ENCODE measurements around the gene CDKAL1.
"Not testable (repeated sequence)": the region's sequence is repeated elsewhere in the genome, so short reads cannot be mapped to it uniquely, and the experiment has no call there.

Gene CDKAL1

DNA sequence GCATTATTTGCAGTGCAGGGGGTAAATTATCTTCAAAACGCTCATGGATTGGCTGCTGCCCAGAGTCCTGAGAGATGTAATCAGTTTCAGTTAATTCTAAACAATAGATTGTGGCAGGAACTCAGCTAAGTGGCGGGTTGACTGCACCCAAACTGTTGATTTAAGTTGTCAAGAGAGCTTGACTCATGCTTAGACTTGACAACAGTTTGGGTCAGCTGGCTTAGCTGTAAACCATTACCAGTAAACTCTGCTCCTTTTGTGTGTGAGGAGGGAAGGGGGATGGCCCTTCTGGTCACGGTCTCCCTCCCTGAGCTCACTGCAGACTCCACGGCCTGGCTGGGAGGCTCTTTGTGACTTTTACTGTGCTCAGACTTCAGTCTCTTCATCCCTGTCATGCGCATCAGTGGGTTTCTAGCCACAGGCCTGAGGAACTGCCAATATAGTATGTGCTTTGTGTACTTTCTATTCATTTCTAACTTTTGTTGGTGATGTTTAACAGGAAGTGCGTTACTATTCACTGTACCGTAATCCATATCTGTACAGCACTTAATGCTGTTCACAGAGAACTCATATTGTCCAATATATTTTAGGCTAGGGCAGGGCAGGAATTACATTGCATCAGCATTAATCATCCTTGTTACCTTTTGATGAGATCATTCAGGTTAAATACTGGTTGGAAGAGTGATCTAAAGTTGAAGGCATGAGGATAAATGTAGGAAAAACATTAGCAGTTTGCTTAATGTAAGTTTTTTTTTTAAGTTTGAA lies 488.3 kb downstream of the CDKAL1 start:
- DNase-seq (ENCODE audit: low read depth in 2 of 2), result no peak

DNA sequence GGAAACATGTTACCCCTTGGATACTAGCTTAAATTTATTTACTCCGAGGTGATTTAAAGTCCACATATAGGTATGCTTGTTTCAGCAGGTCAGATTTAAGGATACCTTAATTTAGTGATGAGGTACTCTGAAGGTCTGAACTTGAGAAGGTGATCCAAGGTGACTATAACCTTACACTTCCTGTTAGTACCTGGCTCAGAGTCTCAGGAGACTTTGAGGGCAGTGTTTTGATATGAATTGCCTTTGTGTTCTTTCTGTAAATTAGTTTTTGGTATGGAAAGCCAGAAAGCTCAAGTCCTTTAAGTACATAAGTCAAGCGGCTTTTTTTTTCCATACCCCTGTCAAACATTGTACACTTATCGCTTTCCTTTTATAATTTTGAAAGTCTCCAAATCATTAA lies 489.0 kb downstream of the CDKAL1 start:
- no peak for DNase-seq (ENCODE audit: low read depth in 2 of 2)

DNA sequence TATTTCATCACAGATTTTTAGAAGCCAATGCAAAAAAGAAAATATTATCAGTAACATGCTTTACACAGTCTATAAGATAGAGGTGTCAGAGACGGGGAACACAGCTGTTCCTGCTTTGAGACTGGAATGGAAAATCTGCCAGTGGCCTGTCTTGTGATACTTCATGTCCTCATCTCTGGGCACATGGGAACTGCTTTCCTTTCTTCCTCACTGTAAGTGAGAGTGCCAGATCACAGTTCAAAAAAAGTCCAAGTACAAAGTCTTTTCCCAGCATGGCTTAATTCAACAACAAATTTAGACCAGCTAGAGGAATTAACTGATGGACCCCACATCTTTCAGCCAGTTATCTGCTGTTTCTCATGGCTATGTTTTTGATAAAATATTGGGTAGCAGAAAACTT lies 490.4 kb downstream of the CDKAL1 start:
- DNase-seq (ENCODE audit: low read depth in 2 of 2), result no peak

DNA sequence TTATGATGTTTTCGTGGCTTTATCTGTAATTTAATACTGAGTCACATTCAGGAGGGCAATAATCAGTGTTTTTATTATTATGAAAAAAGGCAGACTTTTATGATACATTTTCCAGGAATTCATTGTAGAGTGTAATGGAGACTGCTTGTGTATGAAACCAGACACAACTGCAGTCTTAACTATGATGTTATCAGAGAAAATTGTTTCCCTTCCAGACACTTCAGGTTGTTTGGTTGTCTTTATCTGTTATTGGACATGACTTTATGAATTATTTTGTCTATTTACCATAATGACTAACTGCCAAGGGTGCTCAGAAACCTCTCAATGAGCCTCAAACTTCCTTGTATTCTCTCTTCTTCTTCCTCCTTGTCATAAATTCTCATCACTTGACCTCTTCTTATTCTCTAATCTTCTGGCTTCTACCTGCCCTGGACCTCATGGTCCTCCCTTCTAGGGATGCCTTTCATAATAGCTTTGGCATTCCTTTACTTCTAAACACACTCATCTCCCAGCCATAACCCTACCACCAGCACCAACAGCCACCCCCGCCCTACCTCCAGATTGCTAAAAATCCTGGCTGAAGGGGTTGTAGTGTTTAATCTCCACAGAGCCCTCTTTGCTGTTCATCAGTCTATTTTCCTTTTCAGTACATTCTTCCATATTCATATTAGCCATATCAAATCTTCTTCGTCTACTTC lies 492.5 kb downstream of the CDKAL1 start:
- DNase-seq (ENCODE audit: low read depth in 2 of 2), result no peak

DNA sequence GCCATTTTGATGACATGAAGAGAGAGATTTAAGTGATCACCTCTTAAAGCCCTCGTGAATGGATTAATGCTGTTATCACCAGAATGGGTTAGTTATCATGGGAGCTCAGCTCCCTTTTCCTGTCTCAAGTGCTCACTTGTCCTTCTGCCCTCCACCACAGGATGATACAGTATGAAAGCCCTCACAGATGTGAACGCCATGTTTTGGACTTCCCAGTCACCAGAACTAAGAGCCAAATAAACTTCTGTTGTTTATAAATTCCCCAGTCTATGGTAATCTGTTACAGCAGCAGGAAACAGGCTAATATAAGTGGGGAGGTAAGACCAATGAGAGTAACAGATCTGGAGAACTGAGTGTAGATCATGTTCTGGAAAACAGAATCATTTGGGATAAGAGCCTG lies 493.2 kb downstream of the CDKAL1 start:
- no peak for DNase-seq (ENCODE audit: low read depth in 2 of 2)

DNA sequence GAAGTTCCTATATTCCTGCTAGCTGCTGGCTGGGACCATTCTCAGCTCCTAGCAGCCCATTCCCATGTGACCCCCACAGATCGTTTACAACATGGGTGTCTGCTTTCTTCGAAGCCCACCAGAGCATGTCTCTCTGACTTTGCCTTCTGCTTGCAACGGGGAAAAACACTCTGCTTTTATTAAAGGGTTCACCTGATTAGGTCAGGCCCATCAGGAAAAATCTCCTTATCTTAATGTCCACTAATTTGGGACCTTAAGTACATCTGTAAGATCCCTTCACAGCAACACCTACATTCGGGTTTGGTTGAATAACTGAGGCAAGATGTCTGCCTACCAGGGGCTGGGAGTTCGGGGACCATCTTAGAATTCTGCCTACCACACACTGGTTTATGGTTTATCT lies 496.9 kb downstream of the CDKAL1 start:
- DNase-seq (ENCODE audit: low read depth in 2 of 2), result no peak

DNA sequence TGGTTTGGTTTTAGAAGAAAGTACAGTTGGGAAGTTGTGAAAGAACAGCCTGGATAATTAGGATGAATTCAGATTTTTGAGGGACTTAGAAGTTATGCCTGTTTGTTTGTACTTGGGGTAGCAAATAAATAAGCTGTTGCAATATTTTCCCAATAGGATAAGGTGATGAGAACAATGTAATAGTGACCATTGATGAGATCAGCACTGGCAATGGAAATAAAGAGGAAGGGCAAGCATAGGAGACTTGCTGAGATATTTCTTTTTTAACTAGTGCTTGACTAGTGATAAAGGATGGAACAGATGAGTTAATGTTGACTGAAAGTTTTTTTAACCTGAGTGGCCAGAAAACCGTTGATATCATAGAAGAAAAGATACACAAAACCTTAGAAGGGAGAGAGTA lies 498.8 kb downstream of the CDKAL1 start:
- DNase-seq (ENCODE audit: low read depth in 2 of 2), result no peak

DNA sequence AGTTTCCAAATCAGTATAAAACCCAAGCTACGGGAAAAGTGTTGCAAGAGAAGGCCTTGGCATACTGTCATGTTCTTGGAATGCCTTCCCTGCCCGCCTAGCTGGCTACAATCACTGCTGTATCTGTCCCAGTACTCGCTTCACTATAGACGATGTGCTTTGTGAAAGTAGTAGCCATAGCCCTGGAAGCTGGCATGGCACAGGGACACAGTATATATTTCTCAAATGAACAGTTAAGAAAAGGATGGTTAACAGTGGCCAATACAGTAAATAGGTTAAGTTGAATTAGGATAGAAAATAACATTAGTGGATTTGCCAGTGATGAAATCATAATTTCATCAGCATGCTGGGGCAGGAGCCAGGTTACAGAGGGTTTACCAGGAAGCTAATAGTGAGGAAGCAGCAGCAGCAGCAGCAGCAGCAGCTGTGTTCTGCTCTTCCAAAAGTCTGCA lies 499.3 kb downstream of the CDKAL1 start:
- DNase-seq (ENCODE audit: low read depth in 2 of 2), result no peak

DNA sequence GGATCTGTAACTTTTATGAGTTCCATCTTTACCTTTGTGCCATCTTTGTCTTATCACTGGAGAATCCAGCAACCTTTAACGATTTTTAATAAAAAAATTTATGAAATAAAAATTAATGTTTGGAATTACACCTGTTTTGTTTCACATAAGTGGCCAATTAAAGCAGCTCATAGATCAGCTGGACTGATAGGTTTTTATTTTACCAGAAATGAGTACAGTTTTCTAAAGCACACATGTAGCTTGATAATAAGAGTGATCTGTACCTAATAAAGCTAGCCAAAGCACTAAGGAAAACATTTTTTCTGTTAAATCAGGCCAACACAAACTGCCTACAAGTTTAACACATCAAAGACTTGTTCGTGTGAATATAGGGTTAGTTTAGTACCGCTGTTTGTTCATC lies 500.1 kb downstream of the CDKAL1 start:
- DNase-seq (ENCODE audit: low read depth in 2 of 2), result no peak

DNA sequence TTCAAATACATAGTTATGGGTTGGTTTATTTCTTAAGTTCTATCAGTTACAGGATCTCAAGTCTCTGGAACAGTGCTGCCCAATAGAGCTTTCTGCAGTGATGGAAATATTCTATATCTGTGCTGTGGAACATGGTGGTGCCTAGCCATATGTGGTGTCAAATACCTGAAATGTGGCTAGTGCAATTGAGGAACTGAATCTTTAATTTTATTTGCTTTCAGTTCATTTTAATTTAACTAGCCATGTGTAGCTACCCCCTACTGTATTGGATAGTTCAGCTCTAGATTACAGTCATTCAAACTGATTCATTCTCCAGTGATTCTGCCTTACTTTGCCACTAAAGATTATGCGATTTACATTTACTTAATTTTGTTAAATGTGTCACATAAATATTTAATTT lies 503.2 kb downstream of the CDKAL1 start:
- no peak for DNase-seq (ENCODE audit: low read depth in 2 of 2)

DNA sequence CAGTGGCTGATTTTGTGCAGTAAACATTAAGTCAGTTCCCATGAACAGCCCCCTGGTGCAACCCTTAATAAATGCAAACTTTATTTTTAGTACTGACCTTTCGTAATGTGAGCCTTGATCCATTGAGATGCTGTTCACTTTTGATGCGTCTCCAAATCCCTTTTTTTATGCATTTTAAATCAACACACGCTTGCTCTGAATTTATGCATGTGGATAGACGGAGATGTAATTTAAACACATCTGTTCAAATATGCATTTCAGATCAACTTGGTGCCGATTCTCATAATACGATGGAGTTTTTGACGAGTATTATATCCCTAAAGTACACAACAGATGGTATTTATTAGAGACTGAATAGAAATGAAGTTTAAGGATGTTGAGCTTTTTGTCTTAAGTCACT lies 505.7 kb downstream of the CDKAL1 start:
- no peak for DNase-seq (ENCODE audit: low read depth in 2 of 2)

DNA sequence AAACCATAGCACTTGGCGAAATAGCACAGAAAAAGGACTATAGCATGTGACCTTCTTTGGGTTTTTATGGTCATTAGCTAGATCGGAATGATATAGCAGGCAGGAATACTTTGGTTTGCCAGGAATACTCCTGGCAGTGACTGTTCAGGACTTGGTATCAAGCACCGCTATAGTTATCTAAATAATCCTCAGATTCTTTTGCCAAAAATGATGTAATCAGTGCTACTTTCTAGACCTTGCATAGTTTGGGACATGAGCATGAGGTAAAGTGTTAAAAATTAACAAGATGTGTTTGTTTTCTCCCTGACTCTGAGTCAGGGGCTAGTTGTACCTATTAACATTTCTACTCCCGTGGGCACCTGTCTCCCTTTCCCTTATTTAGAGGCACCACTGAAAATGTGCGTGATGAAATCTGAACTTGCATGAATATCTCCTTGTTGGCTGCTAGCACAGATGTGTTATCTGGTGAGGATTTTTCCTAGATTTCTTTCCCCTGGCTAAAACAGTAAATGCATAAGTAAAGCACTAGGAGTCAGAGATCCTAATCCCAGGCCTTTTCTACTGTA lies 511.0 kb downstream of the CDKAL1 start:
- no peak for DNase-seq (ENCODE audit: low read depth in 2 of 2)

DNA sequence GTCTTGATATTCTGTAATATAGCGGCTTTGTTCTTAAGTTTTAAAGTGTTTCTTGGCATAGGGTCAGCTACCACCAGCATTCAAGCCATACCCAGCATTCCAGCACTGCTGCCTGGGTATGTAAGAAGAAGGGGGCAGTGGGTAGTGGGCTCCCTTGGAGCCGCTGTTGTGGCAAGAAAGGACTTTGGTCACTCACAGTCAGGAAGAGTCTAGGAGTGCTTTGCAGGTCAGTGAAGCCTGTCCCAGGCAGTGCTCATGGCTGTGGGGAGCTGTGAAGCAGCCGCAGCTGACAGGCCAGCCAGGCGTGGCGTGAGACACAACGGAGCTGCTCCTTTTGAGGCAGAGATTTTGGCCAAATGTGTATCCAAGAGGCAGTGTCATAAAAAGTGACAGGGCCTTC lies 512.0 kb downstream of the CDKAL1 start:
- DNase-seq (ENCODE audit: low read depth in 2 of 2), result no peak

DNA sequence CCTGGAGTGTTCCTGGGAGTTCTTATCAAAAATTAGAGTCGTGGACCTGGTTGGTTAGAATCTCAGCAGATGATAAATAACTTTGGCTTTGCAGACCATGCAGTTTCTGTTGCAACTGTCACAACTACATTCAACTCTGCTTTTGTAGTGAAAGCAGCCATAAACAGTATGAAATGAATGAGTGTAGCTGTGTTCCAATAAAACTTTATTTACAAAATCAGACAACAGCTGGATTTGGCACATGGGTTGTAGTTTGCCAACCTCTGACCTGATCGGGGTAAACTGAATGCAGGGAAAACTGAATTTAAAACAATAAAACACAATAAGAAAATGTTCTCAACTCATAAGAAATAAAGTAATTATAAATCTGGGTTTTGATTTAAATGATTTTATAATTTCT lies 513.8 kb downstream of the CDKAL1 start:
- no peak for DNase-seq (ENCODE audit: low read depth in 2 of 2)

DNA sequence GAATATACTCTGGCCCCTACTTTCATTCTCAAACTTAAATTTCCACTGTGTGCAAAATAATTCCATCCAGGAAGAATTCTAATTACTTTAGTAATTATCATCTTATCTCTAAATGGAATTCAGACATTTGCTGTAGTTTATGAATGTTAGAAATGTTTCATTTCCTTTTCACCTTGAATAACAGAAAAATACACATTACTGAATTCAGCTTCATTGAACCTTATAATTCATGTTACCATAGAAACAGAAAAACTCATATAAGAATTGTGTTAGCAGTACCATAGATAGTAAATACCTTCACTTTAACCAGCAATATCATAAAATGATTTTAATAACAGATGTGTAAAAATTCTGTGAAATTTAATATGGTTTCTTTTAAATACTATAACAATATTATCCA lies 514.9 kb downstream of the CDKAL1 start:
- DNase-seq (ENCODE audit: low read depth in 2 of 2), result no peak

DNA sequence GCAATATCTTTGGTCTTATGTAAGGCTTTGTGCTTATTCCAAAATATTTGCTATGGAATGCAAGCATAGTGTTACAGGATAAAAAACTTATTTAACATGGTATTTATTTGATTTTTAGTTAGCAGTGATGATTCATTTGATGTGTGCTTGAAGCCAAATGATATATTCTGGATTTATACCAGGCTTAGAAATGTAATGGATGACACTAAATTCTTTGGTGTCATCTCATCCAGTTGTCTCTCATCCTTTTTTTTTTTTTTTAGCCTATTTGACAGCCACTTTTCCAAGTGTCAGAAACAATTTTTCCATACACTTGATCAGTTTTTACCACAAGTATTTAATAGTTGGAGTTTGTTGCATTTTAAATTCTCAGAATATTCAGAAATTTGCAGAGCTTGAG lies 515.3 kb downstream of the CDKAL1 start:
- no peak for DNase-seq (ENCODE audit: low read depth in 2 of 2)

DNA sequence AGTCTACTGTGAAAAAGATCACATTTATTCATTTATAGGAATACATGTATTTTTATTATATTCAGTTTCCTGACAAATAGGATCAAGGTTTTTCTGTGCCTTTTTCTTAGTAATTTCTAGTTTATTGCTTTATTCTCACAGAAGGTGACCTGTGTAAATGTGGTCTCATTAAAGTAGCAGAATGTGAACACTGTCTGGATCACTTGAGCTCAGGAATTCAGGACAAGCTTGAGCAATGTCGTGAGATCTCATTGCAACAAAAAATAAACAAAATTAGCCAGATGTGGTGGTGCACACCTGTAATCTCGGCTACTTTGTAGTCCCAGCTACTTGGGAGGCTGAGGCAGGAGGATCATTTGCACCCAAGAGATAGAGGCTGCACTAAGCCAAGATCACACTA lies 516.7 kb downstream of the CDKAL1 start:
- no peak for DNase-seq (ENCODE audit: low read depth in 2 of 2)

DNA sequence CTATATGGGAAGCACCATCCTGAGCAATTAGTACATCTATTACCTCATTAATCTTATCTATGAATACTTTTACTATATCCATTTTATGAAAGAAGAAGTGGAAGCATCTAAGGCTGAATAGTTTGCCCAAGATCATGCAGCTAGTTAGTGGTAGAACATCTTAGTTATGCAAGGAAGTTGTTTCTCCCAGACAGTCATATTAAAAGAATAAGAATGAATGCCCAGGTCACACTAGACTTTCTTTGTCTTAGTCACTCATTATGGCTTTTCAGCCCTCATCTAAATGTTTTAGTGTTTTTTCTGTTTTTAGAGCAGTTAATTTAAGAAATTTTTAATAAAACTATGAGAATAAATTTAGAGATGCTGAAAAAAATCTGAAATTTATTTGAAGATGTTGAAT lies 517.5 kb downstream of the CDKAL1 start:
- DNase-seq (ENCODE audit: low read depth in 2 of 2), result no peak

DNA sequence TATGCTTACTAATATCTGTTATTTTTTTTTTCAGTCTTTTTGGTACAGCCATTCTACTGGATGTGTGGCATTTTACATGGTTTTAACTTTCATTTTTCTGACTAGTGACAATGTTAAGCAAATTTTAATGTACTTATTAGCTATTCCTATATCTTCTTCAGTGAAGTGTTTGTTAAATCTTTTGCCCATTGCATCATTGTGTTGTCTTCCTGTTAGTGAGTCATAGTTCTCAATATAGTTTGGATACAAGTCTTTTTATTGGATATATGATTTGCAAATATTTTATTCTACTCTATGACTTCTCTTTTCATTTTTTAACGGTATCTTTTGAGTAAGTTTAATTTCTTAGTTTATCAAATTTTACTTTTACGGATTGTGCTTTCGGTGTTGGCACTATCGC lies 519.4 kb downstream of the CDKAL1 start:
- DNase-seq (ENCODE audit: low read depth in 2 of 2), result no peak

DNA sequence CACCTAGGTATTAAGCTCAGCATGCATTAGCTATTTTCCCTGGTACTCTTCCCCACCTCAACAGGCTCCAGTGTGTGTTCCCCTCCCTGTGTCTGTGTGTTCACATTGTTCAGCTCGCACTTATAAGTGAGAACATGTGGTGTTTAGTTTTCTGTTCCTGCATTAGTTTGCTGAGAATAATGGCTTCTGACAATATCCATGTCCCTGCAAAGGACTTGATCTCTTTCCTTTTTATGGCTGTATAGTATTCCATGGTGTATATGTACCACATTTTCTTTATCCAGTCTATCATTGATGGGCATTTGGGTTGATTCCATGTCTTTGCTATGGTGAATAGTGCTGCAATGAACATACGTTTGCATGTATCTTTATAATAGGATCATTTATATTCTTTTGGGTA lies 521.2 kb downstream of the CDKAL1 start:
- DNase-seq (ENCODE audit: low read depth in 2 of 2), result not testable (repeated sequence)

DNA sequence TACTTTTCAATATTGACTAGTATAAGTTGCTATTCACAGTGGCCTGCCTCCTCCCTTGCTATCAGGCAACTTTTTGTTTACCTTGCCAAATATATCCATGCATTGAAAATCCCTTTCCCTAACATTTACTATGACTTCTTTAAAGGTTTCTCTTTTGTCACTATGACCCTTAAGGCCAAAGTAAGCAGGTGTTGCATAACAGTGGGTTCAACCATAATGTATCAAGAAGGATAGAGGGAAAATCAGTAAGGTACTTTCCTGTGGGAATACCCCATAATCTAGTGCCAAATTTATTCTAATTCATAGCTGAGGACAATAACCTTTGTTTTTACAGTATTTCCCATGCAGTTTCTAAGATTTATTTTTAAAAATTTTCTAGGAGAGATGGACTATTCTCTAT lies 527.6 kb downstream of the CDKAL1 start:
- DNase-seq (ENCODE audit: low read depth in 2 of 2), result no peak

DNA sequence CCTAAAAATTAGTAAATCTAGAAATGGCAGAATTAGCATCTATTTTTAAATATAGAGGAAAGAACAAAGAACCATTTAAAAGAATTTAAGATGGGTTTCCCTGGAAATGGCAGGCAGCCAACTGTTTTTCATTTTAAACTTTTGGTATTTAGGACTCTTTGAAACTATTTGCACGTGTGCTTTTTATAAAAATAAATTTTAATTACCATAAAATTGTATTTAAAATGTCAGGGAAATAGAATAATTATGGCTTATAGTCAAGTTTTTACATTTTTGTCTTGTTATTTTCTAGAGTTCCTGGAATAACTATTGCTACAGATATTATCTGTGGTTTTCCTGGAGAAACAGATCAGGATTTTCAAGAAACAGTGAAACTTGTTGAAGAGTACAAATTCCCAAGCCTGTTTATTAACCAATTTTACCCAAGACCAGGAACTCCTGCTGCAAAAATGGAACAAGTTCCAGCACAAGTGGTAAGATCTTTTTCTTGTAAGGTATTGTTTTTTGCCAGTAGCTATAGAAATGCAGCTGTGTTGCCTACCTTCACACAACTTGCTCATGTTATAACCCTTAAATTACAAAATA lies 530.6 kb downstream of the CDKAL1 start:
- no peak for DNase-seq (ENCODE audit: low read depth in 2 of 2)

DNA sequence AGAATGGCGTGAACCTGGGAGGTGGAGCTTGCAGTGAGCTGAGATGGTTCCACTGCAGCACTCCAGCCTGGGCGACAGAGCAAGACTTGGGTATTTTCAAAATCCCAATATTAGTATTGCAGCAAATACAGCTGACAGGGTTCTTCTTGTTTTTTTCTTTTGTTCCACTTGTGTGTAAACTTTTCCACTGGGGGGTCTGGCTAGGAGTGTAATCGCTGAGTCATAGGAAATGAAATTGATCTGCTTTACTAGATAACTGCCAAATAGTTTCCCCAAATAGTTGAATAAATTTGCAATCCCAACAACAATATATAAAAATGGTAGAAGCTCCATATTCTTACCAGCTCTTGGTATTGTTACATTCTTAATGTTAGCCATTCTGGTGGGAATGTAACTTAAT lies 533.3 kb downstream of the CDKAL1 start:
- DNase-seq (ENCODE audit: low read depth in 2 of 2), result no peak

All from stimulated activated CD8-positive, alpha-beta memory T cell treated with anti-CD3 and anti-CD28 coated beads, Interleukin-15, amount 100 ng/mL, for 48 hours (primary cell).